H54 (cell line): ENCODE results near the gene ZDHHC11B.
"Not testable (repeated sequence)": the region's sequence is repeated elsewhere in the genome, so short reads cannot be mapped to it uniquely, and the experiment has no call there.

Experiments used
- DNase-seq: peaks from one replicate; pipeline ENCODE4 v3.0.0; 2011; ENCODE audit warnings: low spot score, mixed read lengths; ENCODE audit not compliant: insufficient read length
- FAIRE-seq: peaks from 3 replicates; lab custom pipeline; 2011; peaks lifted over from hg19 to GRCh38; lab: Jason Lieb, UNC
- POLR2A ChIP-seq: IDR thresholded peaks from 2 replicates; pipeline ENCODE4 v1.6.1; 2011; ENCODE audit warnings: low read depth, mild to moderate bottlenecking, low read length

ZDHHC11B gene

DNA sequence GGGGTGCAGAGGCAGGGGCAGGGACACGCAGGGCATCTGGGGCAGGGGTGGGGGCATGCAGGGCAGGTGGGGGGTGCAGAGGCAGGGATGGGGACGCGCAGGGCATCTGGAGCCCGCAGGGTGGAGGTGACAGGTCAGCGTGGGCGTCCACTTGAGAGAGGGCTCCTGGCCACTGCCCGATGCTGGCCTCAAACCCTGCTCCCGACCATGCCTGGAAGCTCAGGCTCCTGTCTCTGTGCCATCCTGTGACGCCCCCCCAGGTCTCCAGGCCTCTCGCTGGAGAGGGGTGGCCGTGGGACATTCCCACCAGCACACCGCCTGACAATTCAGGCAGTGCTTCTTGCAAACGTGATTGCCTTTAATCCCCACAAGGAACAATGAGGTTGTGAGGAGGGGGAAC is 33.0 kb downstream of the ZDHHC11B start:
- DNase-seq = no peak
- FAIRE-seq = no peak
- no peak for TF ChIP-seq POLR2A

DNA sequence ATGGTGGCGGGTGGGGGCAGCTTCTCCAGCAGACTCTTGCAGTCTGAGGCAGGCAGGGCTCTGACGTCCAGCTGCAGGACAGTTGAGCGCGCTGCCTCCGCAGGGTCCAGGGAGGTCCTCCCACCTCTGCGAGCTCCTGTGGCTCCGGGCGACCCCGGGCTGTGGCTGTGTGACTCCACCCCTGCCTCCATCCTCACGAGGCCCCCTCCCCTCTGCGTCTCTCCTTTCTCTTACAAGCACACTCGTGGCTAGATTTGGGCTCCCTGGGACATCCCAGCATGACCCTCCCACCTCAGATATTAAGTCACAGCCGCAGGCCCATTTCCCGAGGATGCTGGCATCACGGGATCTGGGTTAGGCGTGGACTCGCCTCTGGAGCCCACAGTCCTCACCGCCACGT is 34.3 kb downstream of the ZDHHC11B start:
- not testable (repeated sequence) for FAIRE-seq, DNase-seq

DNA sequence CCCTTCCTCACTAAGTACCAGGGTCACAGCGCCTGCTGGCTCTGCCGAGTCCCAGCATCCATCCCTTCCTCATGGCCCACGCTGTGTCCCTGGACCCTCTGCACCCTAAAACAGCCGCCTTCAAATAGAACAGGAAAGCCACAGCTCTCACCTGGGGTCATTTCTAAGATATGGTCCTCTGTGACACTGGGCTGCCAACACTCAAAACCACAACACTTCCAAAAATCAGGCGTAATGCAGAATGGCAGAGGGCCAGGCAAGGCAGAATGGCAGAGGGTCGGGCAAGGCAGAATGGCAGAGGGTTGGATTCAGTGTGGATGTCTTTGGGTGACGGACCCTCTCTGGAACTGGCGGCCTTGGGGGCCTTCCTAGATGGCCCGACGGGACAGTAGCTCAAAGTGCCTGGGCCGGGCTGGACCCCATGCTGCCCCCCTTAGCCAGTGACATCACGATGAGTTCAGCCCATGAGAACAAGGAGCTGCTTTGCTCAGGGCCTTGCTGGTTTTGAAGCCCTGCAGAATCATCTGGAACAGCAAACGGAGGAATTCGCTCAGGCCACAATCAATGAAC is 35.3 kb downstream of the ZDHHC11B start:
- no peak for FAIRE-seq
- TF ChIP-seq POLR2A = no peak
- no peak for DNase-seq

DNA sequence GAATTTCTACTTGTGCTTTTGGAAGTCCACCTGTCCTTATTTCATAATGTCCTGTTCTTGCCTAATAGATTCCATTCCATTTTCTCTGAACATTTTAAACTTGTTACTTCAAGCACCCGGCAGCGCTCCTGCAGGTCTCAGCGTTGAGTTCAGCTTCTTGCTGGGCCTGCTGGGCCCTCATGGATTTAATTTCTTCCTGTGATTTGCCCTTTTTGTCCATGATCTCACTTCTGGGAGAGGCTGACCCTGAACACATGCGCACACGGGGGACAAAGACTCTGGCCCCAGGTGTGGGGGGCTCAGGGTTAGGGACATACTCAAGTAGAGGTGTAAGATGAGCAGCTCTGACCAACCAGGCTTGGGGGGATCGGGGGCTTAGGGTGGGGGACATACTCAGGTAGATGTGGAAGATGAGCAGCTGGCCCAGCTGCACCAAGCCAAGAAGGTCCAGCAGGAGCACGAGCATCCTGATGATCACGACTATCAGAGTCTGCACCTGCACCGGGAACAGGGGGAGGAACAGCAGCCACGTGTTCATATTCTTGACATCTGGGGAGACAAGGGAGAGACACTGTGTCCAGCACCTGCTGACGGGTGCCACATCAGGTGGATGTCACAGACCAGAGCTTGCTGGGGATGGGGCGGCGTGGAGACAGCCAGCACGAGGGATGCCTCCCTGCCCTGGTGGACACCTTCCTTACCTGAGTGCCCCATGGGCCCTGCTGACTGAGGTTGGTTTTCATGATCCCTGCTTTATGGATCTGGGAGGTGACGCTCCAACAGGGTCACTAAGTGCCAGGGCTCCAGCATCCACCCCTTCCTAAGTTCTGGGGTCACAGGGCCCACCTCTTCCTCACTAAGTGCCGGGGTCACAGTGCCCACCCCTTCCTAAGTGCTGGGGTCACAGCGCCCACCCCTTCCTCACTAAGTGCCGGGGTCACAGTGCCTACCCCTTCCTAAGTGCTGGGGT is 36.2 kb downstream of the ZDHHC11B start:
- FAIRE-seq, DNase-seq: not testable (repeated sequence)

DNA sequence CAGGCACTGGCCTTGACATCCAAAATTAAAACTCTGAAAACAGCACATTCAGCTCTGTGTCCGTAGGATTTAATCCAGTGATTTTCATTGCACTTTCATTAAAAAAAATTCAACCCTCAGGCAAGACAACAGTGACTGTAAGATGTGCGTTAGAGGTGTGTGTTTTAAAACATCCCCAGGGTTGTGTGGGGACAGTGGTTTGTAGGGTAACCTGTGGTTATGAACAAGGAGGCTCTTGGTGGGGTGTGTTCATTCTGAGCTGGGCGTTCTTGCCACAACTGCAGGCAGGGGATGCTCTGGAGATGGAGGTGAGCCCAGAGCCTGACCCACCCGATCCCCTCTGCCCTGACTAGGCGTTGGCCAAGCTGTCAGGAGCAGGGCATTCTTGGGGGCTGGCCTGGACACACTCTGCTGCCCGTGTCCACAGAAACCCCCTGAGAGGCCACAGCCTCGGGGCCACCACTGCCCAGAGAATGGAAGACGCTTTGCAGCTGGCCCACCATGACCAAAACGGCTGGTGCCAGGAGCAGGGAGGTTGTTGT is 37.2 kb downstream of the ZDHHC11B start:
- not testable (repeated sequence) for FAIRE-seq, DNase-seq

DNA sequence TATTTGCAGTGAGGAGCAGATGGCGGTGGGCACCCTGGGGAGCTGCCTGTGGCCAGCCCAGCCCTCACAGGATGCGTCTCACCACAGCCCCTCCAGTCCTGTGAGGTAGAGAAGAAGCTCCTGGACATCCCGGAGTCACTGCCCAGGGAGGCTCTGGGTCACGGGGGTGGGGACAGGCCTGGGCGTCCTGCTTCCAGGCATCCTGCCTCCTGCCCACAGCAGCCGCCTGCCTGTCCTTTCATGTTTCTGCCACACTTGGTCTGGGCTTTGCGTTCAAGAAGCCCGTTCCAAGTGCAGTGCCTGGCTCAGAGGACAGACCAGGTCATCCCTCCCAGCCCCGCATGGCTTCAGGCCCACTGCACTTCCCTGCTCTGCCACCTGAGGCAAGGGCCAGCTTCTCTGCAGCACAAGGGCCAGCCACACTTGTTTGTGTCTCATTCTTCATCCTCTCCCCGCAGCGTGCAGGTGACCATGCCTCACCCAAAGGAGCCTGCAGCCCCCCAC is 38.2 kb downstream of the ZDHHC11B start:
- DNase-seq = no peak
- TF ChIP-seq POLR2A = no peak
- FAIRE-seq = no peak

DNA sequence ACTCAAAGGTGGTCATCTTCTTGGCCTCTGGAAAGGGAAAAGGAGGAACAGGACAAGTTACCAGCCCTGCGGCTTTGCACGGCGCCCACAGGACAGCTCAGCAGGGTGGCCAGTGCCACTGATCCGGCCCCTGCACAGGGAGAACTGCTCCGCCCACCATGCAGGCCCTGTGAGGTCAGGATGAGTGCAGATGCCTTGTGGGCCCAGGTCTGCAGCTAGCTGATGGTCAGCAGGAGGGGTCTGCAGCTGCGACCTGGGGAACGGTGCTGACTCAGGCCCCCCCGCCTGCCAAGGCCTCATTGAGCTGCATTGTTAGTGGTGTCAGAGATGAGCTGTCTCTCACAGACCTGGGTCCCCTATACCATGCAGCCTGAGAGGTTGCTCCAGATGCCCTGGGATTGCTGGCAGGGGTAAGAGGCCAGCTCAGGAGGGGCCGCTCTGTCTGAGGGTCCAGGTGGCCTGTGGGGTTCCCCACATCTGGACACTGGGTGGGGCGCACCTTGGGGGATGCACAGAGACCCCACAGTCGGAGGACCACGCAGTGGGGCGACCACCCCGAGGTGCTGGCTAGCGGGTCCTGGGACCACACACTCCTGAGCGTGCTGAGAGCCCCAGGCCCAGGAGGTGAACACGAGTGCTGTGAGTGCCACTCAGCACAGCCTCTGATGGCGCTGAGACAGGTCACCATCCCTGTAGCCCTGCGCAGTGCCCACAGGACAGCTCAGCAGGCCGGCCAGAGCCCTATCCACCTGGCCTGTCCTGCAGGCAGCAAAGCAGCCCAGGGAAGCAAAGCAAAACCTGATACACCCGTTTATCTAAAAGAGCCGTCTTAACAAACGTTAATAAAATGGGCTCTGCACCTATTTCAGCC is 39.0 kb downstream of the ZDHHC11B start:
- not testable (repeated sequence) for DNase-seq, FAIRE-seq

DNA sequence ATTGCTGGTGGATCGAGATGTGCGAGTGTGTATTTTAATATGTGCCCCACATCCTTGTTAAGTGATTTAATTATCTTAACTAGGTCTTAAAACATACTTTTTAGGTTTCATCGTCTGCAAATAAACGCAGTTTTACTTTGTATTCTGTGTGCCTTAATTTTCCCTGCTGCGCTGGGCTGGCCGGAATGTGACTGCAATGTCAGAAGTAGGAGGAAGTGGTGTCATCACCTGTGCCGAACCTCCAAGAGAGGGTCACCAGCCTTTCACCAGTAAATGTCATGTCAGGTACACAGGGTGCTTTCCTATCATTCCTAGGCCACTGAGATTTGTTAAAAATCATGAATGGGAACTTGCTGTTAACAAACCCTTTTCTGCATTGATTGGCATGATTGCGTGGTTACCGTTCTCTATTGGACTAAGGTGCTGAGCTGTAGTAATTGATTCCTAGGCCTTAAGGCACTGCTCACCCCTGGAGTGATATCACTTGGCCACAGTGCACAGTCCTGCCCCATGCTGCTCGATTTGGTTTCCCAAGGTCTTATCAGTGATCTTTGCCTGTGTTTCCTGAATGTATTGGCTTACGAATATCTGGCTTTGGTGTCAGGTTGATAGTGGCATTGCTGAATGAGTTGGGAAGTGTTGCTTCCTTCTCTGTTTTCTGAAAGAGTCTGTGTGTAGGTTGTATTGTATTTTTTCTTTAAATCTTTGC is 40.7 kb downstream of the ZDHHC11B start:
- DNase-seq, FAIRE-seq: not testable (repeated sequence)

DNA sequence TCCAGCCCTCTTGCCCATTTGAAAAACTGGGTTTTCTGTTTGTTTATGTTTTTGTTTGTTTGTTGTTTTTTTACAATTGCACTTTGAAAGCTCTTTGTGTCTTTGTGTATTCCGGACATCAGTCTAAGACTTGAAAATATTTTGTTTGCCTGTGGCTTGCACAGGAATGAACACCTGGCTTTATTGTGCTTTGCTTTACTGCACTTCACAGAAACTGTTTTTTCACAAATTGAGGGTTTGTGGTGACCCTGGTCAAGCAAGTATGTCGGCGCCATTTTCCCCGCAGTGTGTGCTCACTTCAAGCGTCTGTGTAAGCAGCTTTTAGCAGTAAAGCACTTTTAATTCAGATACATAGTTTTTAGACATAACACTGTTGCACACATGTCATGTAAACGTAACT is 42.3 kb downstream of the ZDHHC11B start:
- not testable (repeated sequence) for FAIRE-seq, DNase-seq

DNA sequence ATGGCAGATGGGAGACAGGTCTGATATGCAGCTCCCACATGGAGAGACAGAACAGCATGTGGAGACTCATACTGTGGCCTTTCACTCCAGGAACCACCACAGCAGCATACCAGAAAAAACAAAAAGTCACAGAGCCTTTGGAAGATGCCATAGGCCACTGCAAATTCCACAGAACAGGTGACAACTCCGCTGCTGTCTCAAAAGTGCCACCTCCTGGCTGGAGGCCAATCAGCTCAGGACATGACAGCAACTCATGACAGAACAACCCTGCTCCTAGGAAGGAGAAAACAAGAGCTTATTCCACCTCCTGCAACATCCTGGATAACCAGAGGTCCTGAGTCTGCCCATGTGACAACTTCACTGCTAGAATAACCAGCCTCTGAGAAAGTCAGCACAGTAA is 50.4 kb downstream of the ZDHHC11B start:
- DNase-seq, FAIRE-seq: not testable (repeated sequence)

DNA sequence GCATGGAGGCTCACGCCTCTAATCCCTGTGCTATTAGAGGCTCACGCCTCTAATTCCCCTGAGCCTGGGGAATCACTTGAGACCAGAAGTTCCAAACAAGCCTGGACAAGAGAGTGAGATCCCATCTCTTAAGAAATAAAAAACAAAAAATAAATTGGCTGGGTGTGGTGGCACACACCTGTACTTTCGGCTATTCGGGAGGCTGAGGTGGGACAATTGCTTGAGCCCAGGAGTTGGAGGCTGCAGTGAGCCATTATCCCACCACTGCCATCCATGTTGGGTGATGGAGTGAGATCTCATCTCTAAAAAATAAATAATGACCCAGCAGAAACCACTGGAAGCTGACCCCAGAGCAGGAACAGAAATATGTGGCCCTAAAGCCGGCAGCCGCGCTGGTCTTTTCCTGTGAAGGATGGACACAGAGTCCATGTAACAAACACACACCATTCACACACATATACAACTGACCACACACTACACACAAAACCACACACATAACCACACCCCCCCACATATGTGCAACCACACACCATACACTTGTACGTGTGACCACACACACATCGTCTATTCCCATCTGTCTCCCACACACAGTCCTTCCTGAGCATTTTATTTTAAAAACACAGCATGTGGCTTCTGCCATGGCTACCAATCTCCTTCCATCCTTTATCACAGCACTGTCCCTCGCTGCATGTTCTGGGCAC is 51.6 kb downstream of the ZDHHC11B start:
- FAIRE-seq, DNase-seq: not testable (repeated sequence)

DNA sequence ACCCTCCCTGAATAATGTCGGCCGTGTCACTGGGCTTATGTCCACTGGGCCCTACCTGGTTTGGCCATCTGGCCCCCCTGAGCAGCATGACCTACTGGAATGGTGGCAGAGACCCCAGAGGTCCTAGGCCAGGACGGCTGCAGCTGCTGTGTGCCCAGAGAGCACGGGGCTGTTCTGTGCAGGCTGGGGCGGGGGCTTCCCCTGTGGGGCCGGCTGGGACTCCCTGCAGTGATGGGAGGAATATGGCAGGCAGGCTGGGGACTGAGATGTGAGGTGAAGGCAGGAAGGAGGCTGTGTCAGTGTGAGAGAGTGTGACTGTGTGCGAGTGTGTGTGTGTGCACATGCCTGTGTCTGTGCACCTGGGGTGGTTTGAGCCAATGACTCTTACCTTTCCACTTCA is 55.3 kb downstream of the ZDHHC11B start:
- DNase-seq, FAIRE-seq: not testable (repeated sequence)

DNA sequence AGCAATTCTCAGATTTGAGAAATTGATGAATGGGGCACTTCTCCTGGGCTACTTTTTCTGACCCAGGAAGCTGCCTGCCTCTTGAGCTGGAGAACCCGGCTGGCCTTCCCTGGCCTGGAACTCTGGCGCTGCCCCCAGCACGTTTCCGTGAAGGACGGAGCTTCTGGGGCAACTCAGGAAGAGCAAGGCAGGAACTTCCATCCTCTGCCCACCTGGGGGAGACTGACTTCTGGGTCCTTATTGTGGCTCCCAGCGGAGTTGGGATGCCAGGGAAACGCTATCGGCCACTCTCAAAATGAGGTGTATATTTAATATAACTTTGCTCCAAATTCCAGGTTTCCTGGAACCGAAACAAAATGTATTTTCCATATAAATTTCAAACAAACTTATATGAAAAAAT is 57.4 kb downstream of the ZDHHC11B start:
- FAIRE-seq, DNase-seq: not testable (repeated sequence)

DNA sequence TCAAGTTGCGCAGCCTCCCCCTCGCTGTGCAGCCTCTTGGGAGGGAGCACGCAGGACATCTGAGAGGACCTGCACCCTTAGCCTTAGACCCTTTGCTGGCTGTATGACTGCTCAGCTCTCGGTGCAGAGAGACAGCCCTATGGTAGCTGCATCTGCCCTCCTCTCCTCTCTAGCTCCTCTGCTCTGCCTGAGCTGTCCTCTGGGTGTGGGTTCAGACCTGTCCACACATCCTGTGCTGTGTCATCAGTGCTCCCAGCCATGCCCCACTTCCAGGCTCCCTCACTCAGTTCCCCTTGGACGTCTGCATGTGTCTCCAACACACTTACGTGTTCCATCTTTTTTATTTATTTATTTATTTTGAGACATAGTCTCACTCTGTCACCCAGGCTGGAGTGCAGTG is 60.7 kb downstream of the ZDHHC11B start:
- FAIRE-seq, DNase-seq: not testable (repeated sequence)

DNA sequence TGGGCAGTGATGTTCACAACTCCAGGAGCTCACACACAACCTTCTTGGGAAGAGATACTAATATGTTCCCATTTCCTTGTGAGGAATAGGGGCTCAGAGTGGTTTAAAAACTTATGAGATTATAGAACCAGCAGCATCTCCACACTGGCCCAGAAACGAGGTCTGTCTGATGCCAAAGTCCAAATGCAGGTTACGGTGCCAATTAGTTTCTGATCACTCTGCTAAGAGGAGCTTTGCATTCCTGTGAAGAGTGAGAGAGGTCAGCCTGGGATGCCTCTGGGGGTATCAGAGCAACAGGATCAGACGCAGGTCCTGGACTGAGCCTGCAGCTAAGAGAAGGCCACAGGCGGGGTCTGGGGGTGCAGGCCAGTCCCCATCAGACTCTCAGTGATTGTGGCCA is 61.2 kb downstream of the ZDHHC11B start:
- not testable (repeated sequence) for FAIRE-seq, DNase-seq

DNA sequence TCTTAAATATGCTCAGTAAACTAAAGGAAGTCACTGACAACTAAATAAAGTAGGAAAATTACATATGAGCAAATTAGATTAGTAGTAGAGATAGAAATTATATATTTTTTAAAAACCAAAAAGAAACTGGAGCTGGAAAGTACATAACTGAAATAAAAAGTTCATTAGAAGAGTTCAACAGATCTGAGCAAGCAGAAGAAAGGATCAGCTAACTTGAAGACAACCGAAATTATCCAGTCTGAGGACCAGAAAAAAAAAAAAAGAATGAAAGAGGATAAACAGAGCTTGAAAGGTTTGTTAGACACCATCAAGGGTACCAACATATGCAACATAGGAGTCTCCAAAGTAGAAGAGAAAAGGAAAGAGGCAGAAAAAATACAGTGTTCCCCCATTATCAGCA is 65.2 kb downstream of the ZDHHC11B start:
- DNase-seq, FAIRE-seq: not testable (repeated sequence)
